Measurements from ENCODE around the gene MESD.

The MESD gene

GRCh38 chr15:80920271-80920699, 69.3 kb downstream of the MESD start:
- H3K4me3 Mint-ChIP-seq = no peak overlapping the region
- no peak for ATAC-seq (replicated peaks)
- peaks cover 2 to 13% of the 10 kb centered on the region in 2 donors for H3K36me3 Mint-ChIP-seq
- H3K4me1 Mint-ChIP-seq = no peaks in the 10 kb centered on the region
- no peaks in the 10 kb centered on the region for H3K9me3 Mint-ChIP-seq
- H3K27ac Mint-ChIP-seq = no peak overlapping the region
- no peak for DNase-seq
- H3K27me3 Mint-ChIP-seq = no peaks in the 10 kb centered on the region

DNA sequence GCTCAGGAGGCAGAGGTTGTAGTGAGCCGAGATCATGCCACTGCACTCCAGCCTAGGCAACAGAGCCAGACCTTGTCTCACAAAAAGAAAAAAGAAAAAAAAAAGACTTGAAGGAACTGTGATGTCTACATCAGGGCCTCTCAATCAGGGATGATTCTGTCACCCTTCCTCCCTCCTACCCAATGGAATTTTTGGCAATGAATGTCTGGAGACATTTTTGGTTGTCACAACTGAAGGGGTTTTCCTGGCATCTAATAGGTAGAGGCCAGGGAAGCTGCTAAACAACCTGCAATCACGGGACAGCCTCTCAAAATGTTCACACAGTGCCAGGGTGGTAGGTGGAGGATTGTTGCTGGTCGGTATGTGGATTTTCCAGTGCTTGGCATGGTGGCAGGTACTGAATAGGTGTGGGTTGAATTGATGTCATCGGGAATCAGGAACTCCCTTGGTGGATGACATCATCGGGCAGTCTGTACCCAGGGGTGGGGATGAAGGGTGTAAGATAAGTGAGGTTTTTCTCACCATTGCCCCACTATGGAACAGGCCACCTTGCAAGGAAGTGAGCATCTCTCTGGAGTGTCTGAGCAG, 71.3 kb downstream of the MESD start:
- no peaks in the 10 kb centered on the region for H3K9me3 Mint-ChIP-seq
- H3K27ac Mint-ChIP-seq = no peak overlapping the region
- no peak for DNase-seq
- peaks cover 2 to 12% of the 10 kb centered on the region in 2 donors for H3K36me3 Mint-ChIP-seq
- H3K4me3 Mint-ChIP-seq = no peak overlapping the region
- no peak for ATAC-seq (replicated peaks)
- no peaks in the 10 kb centered on the region for H3K27me3 Mint-ChIP-seq
- no peaks in the 10 kb centered on the region for H3K4me1 Mint-ChIP-seq

DNA sequence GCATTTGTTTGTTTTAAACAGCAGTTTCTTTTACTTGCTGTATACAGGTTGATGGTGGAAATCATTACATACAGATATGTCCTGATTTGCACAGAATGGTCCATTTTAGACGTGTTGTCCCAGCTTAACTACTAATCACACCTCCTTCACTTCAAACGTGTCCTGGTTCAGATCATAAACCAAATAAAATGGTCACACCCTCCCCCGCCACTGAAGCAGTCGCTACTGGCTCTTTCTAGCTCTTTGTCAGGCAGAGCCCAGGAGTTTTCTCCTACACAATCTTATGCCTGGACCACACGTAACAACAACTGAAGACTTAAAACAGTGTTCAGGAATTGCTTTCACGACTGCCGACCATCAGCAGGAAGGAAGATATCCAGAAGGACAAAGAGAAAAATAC, 73.6 kb downstream of the MESD start:
- H3K27me3 Mint-ChIP-seq = no peaks in the 10 kb centered on the region
- H3K27ac Mint-ChIP-seq = no peak overlapping the region
- H3K36me3 Mint-ChIP-seq = no peaks in the 10 kb centered on the region
- no peaks in the 10 kb centered on the region for H3K4me1 Mint-ChIP-seq
- H3K9me3 Mint-ChIP-seq = no peaks in the 10 kb centered on the region
- ATAC-seq (replicated peaks) = no peak
- no peak overlapping the region for H3K4me3 Mint-ChIP-seq
- no peak for DNase-seq

DNA sequence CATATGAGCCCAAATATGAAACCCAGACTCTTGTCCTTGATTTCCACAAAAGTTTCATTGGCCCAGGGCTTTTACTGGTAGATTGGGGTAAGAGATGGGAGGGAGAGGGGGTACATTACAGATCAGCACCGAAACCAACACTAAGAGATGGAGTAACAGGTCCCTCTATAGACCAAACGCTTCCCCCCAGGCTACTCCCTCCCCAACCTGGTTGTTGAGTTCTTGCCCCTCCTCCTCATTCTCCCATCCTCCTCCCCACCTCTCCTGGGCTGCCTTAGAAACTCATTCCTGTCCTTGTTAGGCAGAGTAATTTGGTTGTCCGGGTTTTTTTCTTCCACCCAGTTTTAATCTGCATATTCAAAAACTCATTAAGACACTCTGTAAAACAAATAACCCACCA, 74.1 kb downstream of the MESD start:
- DNase-seq (no peak), ATAC-seq (replicated peaks) (no peak)
- Mint-ChIP-seq H3K9me3 (no peaks in the 10 kb centered on the region), H3K4me1 (no peaks in the 10 kb centered on the region), H3K27me3 (no peaks in the 10 kb centered on the region), H3K36me3 (peaks cover 0 to 6% of the 10 kb centered on the region in 2 donors), H3K4me3 (no peak overlapping the region), H3K27ac (no peak overlapping the region)

- no peaks in the 10 kb centered on the region for H3K27me3 Mint-ChIP-seq
- H3K4me3 Mint-ChIP-seq = no peak overlapping the region
- ATAC-seq (replicated peaks) (no peak), DNase-seq (no peak)
- no peaks in the 10 kb centered on the region for H3K4me1 Mint-ChIP-seq
- H3K27ac Mint-ChIP-seq = no peak overlapping the region
- peaks cover 7 to 16% of the 10 kb centered on the region in 2 donors for H3K36me3 Mint-ChIP-seq
- H3K9me3 Mint-ChIP-seq = peaks cover 1 to 4% of the 10 kb centered on the region in 2 donors
These were observed 76.1 kb downstream of the MESD start for GRCh38 chr15:80913541-80913940.

DNA sequence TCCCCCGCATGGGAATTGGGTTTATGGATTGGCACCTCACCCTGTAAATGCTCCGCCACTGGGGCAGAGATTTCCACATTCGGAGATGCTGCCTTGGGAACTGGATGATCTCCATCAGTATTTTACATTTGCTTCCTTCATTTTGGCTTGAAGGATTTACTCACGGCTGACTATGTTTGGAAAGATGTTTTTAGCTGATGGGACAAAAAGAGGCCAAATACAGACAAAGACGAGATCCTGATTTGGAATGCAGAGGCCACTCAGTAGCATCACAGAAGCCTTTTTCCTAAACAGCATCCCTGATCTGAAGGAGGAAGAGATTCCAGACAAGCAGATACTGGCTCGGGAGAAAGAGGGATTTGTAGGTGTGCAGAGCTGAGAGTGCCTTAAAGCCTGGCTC, 76.9 kb downstream of the MESD start:
- H3K27me3 Mint-ChIP-seq = no peaks in the 10 kb centered on the region
- H3K36me3 Mint-ChIP-seq = peaks cover 7 to 16% of the 10 kb centered on the region in 2 donors
- no peak for ATAC-seq (replicated peaks)
- no peak overlapping the region for H3K27ac Mint-ChIP-seq
- no peak overlapping the region for H3K4me3 Mint-ChIP-seq
- no peak for DNase-seq
- no peaks in the 10 kb centered on the region for H3K4me1 Mint-ChIP-seq
- H3K9me3 Mint-ChIP-seq = peaks cover 1 to 4% of the 10 kb centered on the region in 2 donors

DNA sequence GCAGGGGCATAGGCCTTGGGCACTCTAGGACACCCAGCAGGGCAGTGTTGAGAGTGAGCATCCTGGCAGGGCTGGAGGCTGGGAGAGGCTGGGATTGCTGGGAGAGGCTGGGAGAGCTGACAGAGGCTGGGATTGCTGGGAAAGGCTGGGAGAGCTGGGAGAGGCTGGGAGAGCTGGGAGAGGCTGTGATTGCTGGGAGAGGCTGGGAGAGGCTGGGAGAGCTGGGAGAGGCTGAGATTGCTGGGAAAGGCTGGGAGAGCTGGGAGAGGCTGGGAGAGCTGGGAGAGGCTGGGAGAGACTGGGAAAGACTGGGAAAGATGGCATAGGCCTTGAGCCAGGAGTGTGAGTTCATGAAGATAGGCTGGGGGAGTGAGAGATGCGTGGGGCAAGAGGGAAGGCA, 77.8 kb downstream of the MESD start:
- peaks cover 7 to 16% of the 10 kb centered on the region in 2 donors for H3K36me3 Mint-ChIP-seq
- DNase-seq = no peak
- no peak overlapping the region for H3K27ac Mint-ChIP-seq
- H3K4me3 Mint-ChIP-seq = no peak overlapping the region
- no peaks in the 10 kb centered on the region for H3K27me3 Mint-ChIP-seq
- H3K4me1 Mint-ChIP-seq = no peaks in the 10 kb centered on the region
- ATAC-seq (replicated peaks) = no peak
- peaks cover 1 to 4% of the 10 kb centered on the region in 2 donors for H3K9me3 Mint-ChIP-seq

DNA sequence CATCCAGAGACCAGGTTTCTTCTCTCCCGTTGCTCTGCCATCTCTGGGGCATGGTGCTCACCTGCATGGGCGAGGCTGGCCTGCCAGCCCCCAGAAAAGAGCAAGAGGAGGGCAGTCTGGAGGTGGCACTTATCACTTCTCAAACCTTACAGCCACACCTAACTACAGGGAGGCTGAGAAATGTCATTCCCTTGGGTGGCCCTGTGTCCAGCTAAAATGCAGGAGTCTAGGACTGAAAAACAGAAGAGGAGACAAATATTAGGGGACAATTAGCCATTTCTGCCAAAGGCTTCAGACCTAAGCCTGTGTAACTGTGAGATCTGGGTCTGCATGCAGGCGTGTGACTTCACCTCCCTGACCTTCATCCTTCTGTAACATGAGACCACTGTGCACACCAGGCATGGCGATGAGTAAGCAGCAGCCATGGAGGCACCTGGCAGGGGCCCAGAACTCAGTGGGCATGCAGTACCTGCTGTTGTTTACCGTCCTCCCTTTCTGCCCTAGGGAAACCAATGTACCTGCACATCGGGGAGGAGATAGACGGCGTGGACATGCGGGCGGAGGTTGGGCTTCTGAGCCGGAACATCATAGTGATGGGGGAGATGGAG, 83.4 kb downstream of the MESD start:
- ATAC-seq (replicated peaks) (no peak), DNase-seq (no peak)
- Mint-ChIP-seq H3K4me3 (no peak overlapping the region), H3K27me3 (no peaks in the 10 kb centered on the region), H3K9me3 (peaks cover 1 to 4% of the 10 kb centered on the region in 2 donors), H3K36me3 (peaks cover 15 to 25% of the 10 kb centered on the region in 2 donors), H3K4me1 (no peaks in the 10 kb centered on the region), H3K27ac (no peak overlapping the region)

DNA sequence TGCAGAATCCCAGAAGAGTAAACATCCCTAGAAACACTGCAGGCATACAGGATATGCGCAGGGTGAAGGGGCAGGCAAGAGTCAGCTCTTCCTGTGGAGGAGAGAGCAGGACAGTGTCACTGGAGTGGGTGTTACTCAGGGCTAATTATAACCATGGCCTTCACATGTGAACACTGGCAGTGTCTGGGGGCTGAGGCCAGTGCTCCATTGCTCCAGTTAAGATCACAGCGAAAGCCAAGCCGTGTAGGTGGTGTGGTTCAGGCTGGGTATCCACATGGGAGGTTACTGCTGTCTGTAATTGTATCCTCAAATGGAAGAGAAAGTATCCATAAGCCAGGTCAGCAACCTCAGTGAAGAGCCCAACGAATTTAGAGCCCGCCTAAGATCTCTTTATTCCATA, 84.6 kb downstream of the MESD start:
- ATAC-seq (replicated peaks) (no peak), DNase-seq (no peak)
- no peak overlapping the region for H3K4me3 Mint-ChIP-seq
- H3K4me1 Mint-ChIP-seq = no peaks in the 10 kb centered on the region
- H3K36me3 Mint-ChIP-seq = peaks cover 15 to 23% of the 10 kb centered on the region in 2 donors
- no peak overlapping the region for H3K27ac Mint-ChIP-seq
- no peaks in the 10 kb centered on the region for H3K27me3 Mint-ChIP-seq
- peaks cover 1 to 4% of the 10 kb centered on the region in 2 donors for H3K9me3 Mint-ChIP-seq

DNA sequence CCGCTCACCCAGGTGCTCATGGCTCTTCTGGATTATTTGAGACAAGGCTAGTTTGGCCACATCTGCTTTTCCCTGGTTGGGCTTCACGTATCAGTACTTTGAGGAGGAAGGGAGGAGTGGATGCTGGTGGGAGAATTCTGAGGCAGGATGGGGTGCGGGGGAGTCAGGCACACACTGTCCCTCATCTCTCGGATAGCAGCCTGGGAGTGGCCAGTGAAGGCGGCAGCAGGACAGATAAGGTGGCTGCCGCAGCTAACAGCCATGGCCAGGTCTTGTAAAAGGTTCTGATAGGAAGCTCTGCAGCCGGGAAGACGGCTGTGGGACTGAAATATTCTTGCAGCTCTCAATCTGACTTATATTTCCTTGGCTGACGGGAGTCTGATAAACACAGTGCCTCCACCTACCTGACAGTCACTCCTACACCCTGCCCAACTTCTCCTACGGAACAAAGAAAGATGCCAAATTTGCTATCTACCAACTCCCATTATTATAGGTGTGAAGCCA, 87.3 kb downstream of the MESD start:
- H3K4me1 Mint-ChIP-seq = no peaks in the 10 kb centered on the region
- no peaks in the 10 kb centered on the region for H3K9me3 Mint-ChIP-seq
- no peak for ATAC-seq (replicated peaks)
- no peak overlapping the region for H3K27ac Mint-ChIP-seq
- no peak overlapping the region for H3K4me3 Mint-ChIP-seq
- H3K27me3 Mint-ChIP-seq = no peaks in the 10 kb centered on the region
- DNase-seq = no peak
- H3K36me3 Mint-ChIP-seq = peaks cover 11 to 16% of the 10 kb centered on the region in 2 donors

DNA sequence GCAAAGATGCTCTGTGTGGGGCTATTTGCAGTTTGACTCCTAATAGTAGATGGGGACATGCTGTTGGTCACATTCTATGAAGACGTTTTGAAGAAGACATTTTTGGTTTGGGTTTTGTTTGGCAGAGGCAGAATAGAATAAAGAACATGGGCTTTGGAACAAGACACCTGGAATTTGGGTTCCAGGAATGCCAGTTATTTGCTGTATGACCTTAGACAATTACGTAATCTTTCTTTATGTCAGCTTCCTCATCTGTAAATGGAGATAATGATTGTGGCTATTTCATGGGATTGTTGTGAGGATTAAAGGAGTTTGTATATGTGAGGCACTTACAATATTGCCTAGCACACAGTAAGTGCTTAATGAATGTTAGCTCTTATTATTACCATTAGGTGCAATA, 91.6 kb downstream of the MESD start:
- no peaks in the 10 kb centered on the region for H3K4me1 Mint-ChIP-seq
- DNase-seq (no peak), ATAC-seq (replicated peaks) (no peak)
- peaks cover 2 to 4% of the 10 kb centered on the region in 2 donors for H3K9me3 Mint-ChIP-seq
- no peak overlapping the region for H3K4me3 Mint-ChIP-seq
- no peaks in the 10 kb centered on the region for H3K27me3 Mint-ChIP-seq
- H3K36me3 Mint-ChIP-seq = peaks cover 13 to 16% of the 10 kb centered on the region in 2 donors
- H3K27ac Mint-ChIP-seq = no peak overlapping the region

Data from stimulated activated naive B cell treated with anti-CD40 and anti-IgM and Interleukin-4, amounts not matched to agents 10 μg/mL and 1 μg/mL and 100 μg/mL, for 72 hours (primary cell).